Naive thymus-derived CD4-positive, alpha-beta T cell (primary cell): ENCODE measurements around the gene BCAM. TPM values are rescaled to one million over a fixed set of nuclear protein-coding genes. Genes with fewer than 3 reads are reported as not detected.

Source experiments
- ATAC-seq: fragments of 150-1000 bp; cut with Tn5 transposase; 2 replicates; pipeline ENCODE4 v1.10.0; 2021; ENCODE audit warnings: mild to moderate bottlenecking, moderate library complexity
- CTCF ChIA-PET: fragments of 350-600 bp; sonication (Branson Sonifier 250); formaldehyde crosslinking; loops from one replicate; lab custom pipeline; 2021; ENCODE audit warnings: antibody characterized with exemption; lab: Charles Lee
- POLR2A ChIA-PET: fragments of 350-600 bp; sonication (Branson Sonifier 250); formaldehyde crosslinking; loops from one replicate; lab custom pipeline; 2021; ENCODE audit warnings: antibody characterized with exemption, inconsistent platforms; lab: Charles Lee
- DNase-seq, 9 donors: peaks; one replicate each; pipeline versions ENCODE4 v3.0.0 to v3.0.0-alpha.2; 2020 to 2022; ENCODE audit warnings: mixed read lengths in 1 of 9
- H3K27ac ChIP-seq: one replicate; pipeline ENCODE4 v1.7.0; 2013; ENCODE audit warnings: mild to moderate bottlenecking, low read depth, low read length, moderate library complexity
- H3K27me3 ChIP-seq, 2 donors: one replicate each; pipeline ENCODE4 v1.7.0; 2013; ENCODE audit warnings: low read length in 2 of 2, mild to moderate bottlenecking in 2 of 2, moderate library complexity in 2 of 2; ENCODE audit not compliant: control insufficient read depth in 2 of 2, insufficient read depth in 2 of 2
- H3K36me3 ChIP-seq, 3 experiments: 1 replicate in 2 of 3; 2 replicates in 1 of 3; pipeline ENCODE4 v1.7.0; 2013; ENCODE audit warnings: low read length in 3 of 3, mild to moderate bottlenecking in 3 of 3, moderate library complexity in 1 of 3; ENCODE audit not compliant: insufficient read depth in 3 of 3, control insufficient read depth in 2 of 3
- H3K4me1 ChIP-seq, 2 donors: one replicate each; pipeline ENCODE4 v1.7.0; 2013; ENCODE audit warnings: low read length in 2 of 2, mild to moderate bottlenecking in 2 of 2, moderate library complexity in 1 of 2; ENCODE audit not compliant: control insufficient read depth in 2 of 2, insufficient read depth in 2 of 2
- H3K4me3 ChIP-seq: 2 replicates; pipeline ENCODE4 v1.7.0; 2013; ENCODE audit warnings: mild to moderate bottlenecking, low read length
- H3K9me3 ChIP-seq, 3 experiments: 1 replicate in 2 of 3; 2 replicates in 1 of 3; pipeline ENCODE4 v1.7.0; 2013; ENCODE audit warnings: low read length in 3 of 3; ENCODE audit not compliant: control insufficient read depth in 2 of 3
- H3K27ac Mint-ChIP-seq, 9 donors: one replicate each; pipeline ENCODE4 v1.8.0; 2020 to 2022; ENCODE audit warnings: mixed read lengths in 9 of 9, mild to moderate bottlenecking in 8 of 9, moderate library complexity in 5 of 9, inconsistent platforms in 2 of 9
- H3K27me3 Mint-ChIP-seq, 5 donors: one replicate each; pipeline ENCODE4 v1.8.0; 2021 to 2022; ENCODE audit warnings: mixed read lengths in 5 of 5, mild to moderate bottlenecking in 1 of 5
- H3K36me3 Mint-ChIP-seq, 5 donors: one replicate each; pipeline ENCODE4 v1.8.0; 2020 to 2022; ENCODE audit warnings: mixed read lengths in 5 of 5, mild to moderate bottlenecking in 3 of 5, inconsistent platforms in 1 of 5
- H3K4me1 Mint-ChIP-seq, 7 donors: one replicate each; pipeline ENCODE4 v1.8.0; 2020 to 2022; ENCODE audit warnings: mixed read lengths in 7 of 7, mild to moderate bottlenecking in 3 of 7, inconsistent platforms in 1 of 7
- H3K4me3 Mint-ChIP-seq, 10 donors: one replicate each; pipeline ENCODE4 v1.8.0; 2020 to 2022; ENCODE audit warnings: mild to moderate bottlenecking in 10 of 10, mixed read lengths in 10 of 10, moderate library complexity in 6 of 10, inconsistent platforms in 2 of 10
- H3K9me3 Mint-ChIP-seq, 11 donors: one replicate each; pipeline ENCODE4 v1.8.0; 2020 to 2022; ENCODE audit warnings: mixed read lengths in 11 of 11, mild to moderate bottlenecking in 4 of 11, inconsistent platforms in 1 of 11, moderate library complexity in 1 of 11
- intact Hi-C, 2 donors: fragments of 100-400 bp; cut with micrococcal nuclease; formaldehyde crosslinking; loops; one replicate each; pipeline ENCODE4 v1.15.1; 2023
- polyA plus RNA-seq, 2 donors: library from polyadenylated mRNA; unstranded; fragments of 300-500 nt; fragmentation: Illumina TruSeq; gene quantifications; one replicate each; pipeline ENCODE4 v1.2.3, GENCODE V29; 2021
- total RNA-seq, 6 experiments: library from RNA in 5 of 6; stranded (reverse) in 5 of 6; gene quantifications; 1 replicate in 5 of 6; 2 replicates in 1 of 6; pipeline ENCODE4 v1.2.3 and lab custom pipeline; 2021 to 2026

The BCAM gene
- total and polyA plus RNA-seq, 7 experiments from 2014 or later: 0.42 TPM; not detected in 6

GRCh38 chr19:44813070-44813840 is 4.4 kb downstream of the BCAM start:
- ChIA-PET POLR2A (no interaction called here), CTCF (no interaction called here)
- peaks cover 0 to 7% of the 10 kb centered on the region in 2 donors for H3K4me1 ChIP-seq
- DNase-seq: no peak
- no peak overlapping the region for H3K27ac ChIP-seq
- H3K36me3 ChIP-seq: no peaks in the 10 kb centered on the region
- intact Hi-C loops: no loop called here
- Mint-ChIP-seq H3K9me3 (peaks cover 0 to 1% (median 0%) of the 10 kb centered on the region in 11 donors), H3K27ac (no peak overlapping the region), H3K4me3 (no peak overlapping the region), H3K4me1 (peaks cover 0 to 7% (median 0%) of the 10 kb centered on the region in 7 donors), H3K36me3 (no peaks in the 10 kb centered on the region), H3K27me3 (peaks cover 8 to 30% (median 14%) of the 10 kb centered on the region in 5 donors)
- no peak overlapping the region for H3K4me3 ChIP-seq
- no peak for ATAC-seq
- H3K27me3 ChIP-seq: peaks cover 0 to 4% of the 10 kb centered on the region in 2 donors
- no peaks in the 10 kb centered on the region for H3K9me3 ChIP-seq

GRCh38 chr19:44813841-44814470 is 5.1 kb downstream of the BCAM start:
- peaks cover 0 to 5% (median 0%) of the 10 kb centered on the region in 7 donors for H3K4me1 Mint-ChIP-seq
- intact Hi-C loops: no loop called here
- H3K4me3 Mint-ChIP-seq: no peak overlapping the region
- Histone ChIP-seq H3K4me3 (no peak overlapping the region), H3K27me3 (peaks cover 0 to 4% of the 10 kb centered on the region in 2 donors), H3K4me1 (peaks cover 0 to 6% of the 10 kb centered on the region in 2 donors), H3K27ac (no peak overlapping the region), H3K36me3 (no peaks in the 10 kb centered on the region), H3K9me3 (no peaks in the 10 kb centered on the region)
- ChIA-PET CTCF (no interaction called here), POLR2A (interaction anchor here (0.6 kb wide), 1 partner anchor 27 kb away, joined by 3 read pairs; no protein-coding TSS in a partner anchor)
- no peak overlapping the region for H3K27ac Mint-ChIP-seq
- H3K27me3 Mint-ChIP-seq: peaks cover 8 to 26% (median 13%) of the 10 kb centered on the region in 5 donors
- DNase-seq (no peak), ATAC-seq (no peak)
- H3K36me3 Mint-ChIP-seq: no peaks in the 10 kb centered on the region
- peaks cover 0 to 1% (median 0%) of the 10 kb centered on the region in 11 donors for H3K9me3 Mint-ChIP-seq

- Histone ChIP-seq H3K4me1 (peaks cover 0 to under 1% of the 10 kb centered on the region in 2 donors), H3K4me3 (no peak overlapping the region), H3K36me3 (no peaks in the 10 kb centered on the region), H3K9me3 (no peaks in the 10 kb centered on the region), H3K27me3 (peaks cover 0 to under 1% of the 10 kb centered on the region in 2 donors), H3K27ac (no peak overlapping the region)
- CTCF ChIA-PET: no interaction called here
- POLR2A ChIA-PET: interaction anchor here (0.6 kb wide), 1 partner anchor 28 kb away, joined by 3 read pairs; no protein-coding TSS in a partner anchor
- H3K27ac Mint-ChIP-seq: no peak overlapping the region
- H3K9me3 Mint-ChIP-seq: peaks cover 0 to 1% (median 0%) of the 10 kb centered on the region in 11 donors
- no peaks in the 10 kb centered on the region for H3K4me1 Mint-ChIP-seq
- H3K36me3 Mint-ChIP-seq: no peaks in the 10 kb centered on the region
- intact Hi-C loops: no loop called here
- peaks cover 5 to 22% (median 13%) of the 10 kb centered on the region in 5 donors for H3K27me3 Mint-ChIP-seq
- no peak for DNase-seq
- no peak overlapping the region for H3K4me3 Mint-ChIP-seq
- ATAC-seq: no peak
Measured at GRCh38 chr19:44814517-44814916, 5.6 kb downstream of the BCAM start.

- Histone ChIP-seq H3K4me3 (no peak overlapping the region), H3K4me1 (no peaks in the 10 kb centered on the region), H3K27me3 (no peaks in the 10 kb centered on the region), H3K9me3 (no peaks in the 10 kb centered on the region), H3K36me3 (no peaks in the 10 kb centered on the region), H3K27ac (no peak overlapping the region)
- H3K27ac Mint-ChIP-seq: no peak overlapping the region
- intact Hi-C loops: no loop called here
- no peak overlapping the region for H3K4me3 Mint-ChIP-seq
- ATAC-seq (no peak), DNase-seq (no peak)
- H3K9me3 Mint-ChIP-seq: no peaks in the 10 kb centered on the region
- no peaks in the 10 kb centered on the region for H3K36me3 Mint-ChIP-seq
- ChIA-PET CTCF (no interaction called here), POLR2A (no interaction called here)
- H3K4me1 Mint-ChIP-seq: no peaks in the 10 kb centered on the region
- H3K27me3 Mint-ChIP-seq: peaks cover under 1 to 13% (median 10%) of the 10 kb centered on the region in 5 donors
Measured at GRCh38 chr19:44816301-44816700, 7.4 kb downstream of the BCAM start.

GRCh38 chr19:44817725-44818465 is 9.0 kb downstream of the BCAM start:
- H3K4me1 ChIP-seq: no peaks in the 10 kb centered on the region
- POLR2A ChIA-PET: interaction anchor here (0.6 kb wide), 1 partner anchor 247 kb away, joined by 3 read pairs; no protein-coding TSS in a partner anchor
- no peaks in the 10 kb centered on the region for H3K27me3 ChIP-seq
- Mint-ChIP-seq H3K4me3 (no peak overlapping the region), H3K27ac (no peak overlapping the region), H3K9me3 (no peaks in the 10 kb centered on the region), H3K36me3 (no peaks in the 10 kb centered on the region), H3K27me3 (peaks cover 0 to 5% (median 3%) of the 10 kb centered on the region in 5 donors), H3K4me1 (no peaks in the 10 kb centered on the region)
- intact Hi-C loops: no loop called here
- H3K27ac ChIP-seq: no peak overlapping the region
- no peak for ATAC-seq
- H3K36me3 ChIP-seq: no peaks in the 10 kb centered on the region
- H3K4me3 ChIP-seq: no peak overlapping the region
- no peaks in the 10 kb centered on the region for H3K9me3 ChIP-seq
- CTCF ChIA-PET: no interaction called here
- DNase-seq: no peak

- no peak overlapping the region for H3K4me3 Mint-ChIP-seq
Measured at GRCh38 chr19:44818466-44819031, 9.6 kb downstream of the BCAM start.

More at GRCh38 chr19:44818466-44819031, 9.6 kb downstream of the BCAM start:
- CTCF ChIA-PET: interaction anchor here (0.6 kb wide), 1 partner anchor 11 kb away, joined by 3 read pairs; no protein-coding TSS in a partner anchor
- no peak overlapping the region for H3K27ac ChIP-seq
- intact Hi-C loops: no loop called here
- H3K9me3 ChIP-seq: no peaks in the 10 kb centered on the region
- no peak overlapping the region for H3K27ac Mint-ChIP-seq
- DNase-seq (no peak), ATAC-seq (no peak)
- peaks cover 0 to 4% (median 3%) of the 10 kb centered on the region in 5 donors for H3K27me3 Mint-ChIP-seq
- H3K9me3 Mint-ChIP-seq: no peaks in the 10 kb centered on the region
- no peaks in the 10 kb centered on the region for H3K27me3 ChIP-seq
- H3K4me1 Mint-ChIP-seq: no peaks in the 10 kb centered on the region
- no peaks in the 10 kb centered on the region for H3K36me3 Mint-ChIP-seq
- H3K4me1 ChIP-seq: no peaks in the 10 kb centered on the region
- no peaks in the 10 kb centered on the region for H3K36me3 ChIP-seq
- H3K4me3 ChIP-seq: no peak overlapping the region
- POLR2A ChIA-PET: interaction anchor here (0.6 kb wide), 1 partner anchor 246 kb away, joined by 3 read pairs; no protein-coding TSS in a partner anchor
